ENCODE results near the gene TMIGD1. TPM values are rescaled to one million over a fixed set of nuclear protein-coding genes. Genes with fewer than 3 reads are reported as not detected.

The TMIGD1 gene
- total and polyA plus RNA-seq, 7 experiments from 2014 or later: not detected

DNA sequence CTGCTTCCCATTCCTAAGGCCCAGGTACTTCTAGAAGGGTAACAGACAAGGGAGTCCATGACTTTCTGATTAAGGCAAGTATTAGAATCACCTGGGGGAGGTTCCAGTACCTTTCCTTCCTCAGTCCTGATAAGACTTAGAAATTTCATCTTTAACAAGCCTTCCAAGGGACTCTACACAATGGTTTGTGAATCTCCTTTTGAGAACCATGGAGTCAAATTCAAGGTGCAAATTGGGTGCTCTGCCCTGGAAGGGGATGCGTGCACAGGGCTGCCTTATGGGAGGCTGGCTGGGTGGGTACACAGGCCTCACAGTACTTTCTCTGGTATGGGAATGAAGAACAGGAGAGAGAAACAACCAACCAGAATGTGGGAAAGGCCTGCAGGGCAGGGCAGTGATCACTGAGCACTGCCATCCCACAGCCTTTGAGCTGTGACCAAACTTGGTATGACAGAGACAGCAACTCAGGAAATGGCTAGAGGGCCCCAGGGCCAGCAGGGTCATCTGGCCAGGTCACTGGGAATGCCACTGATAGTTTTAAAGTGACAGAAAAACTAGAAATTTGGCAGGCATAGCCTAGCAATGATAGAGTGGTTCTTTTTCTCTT lies 3.6 kb upstream of the TMIGD1 start:
- peaks cover 8 to 35% (median 27%) of the 10 kb centered on the region in 7 donors for H3K4me1 Mint-ChIP-seq
- intact Hi-C loops (cut with micrococcal nuclease): loop anchor here (2.0 to 5.0 kb wide), 2 partner anchors 67 to 310 kb away; no protein-coding TSS in a partner anchor
- ChIA-PET POLR2A (interaction anchor here (1.5 kb wide), 1 partner anchor 211 kb away, joined by 8 read pairs; no protein-coding TSS in a partner anchor), CTCF (interaction anchor here (0.7 to 5.2 kb wide), 20 partner anchors 10 to 238 kb away, joined by 3 to 66 read pairs (median 8); partner anchors contain the start of gene BLMH)
- H3K27ac Mint-ChIP-seq: peak overlapping the region in 1 of 9 donors; percentile 75
- Histone ChIP-seq H3K4me3 (ENCODE audit: low read length) (no peak overlapping the region), H3K36me3 (ENCODE audit: control insufficient read depth in 2 of 3, insufficient read depth in 3 of 3, low read length in 3 of 3) (no peaks in the 10 kb centered on the region), H3K4me1 (ENCODE audit: control insufficient read depth in 2 of 2, insufficient read depth in 2 of 2, low read length in 2 of 2) (peaks cover 4 to 11% of the 10 kb centered on the region in 2 donors), H3K27me3 (ENCODE audit: control insufficient read depth in 2 of 2, insufficient read depth in 2 of 2, low read length in 2 of 2) (no peaks in the 10 kb centered on the region), H3K27ac (ENCODE audit: low read depth, low read length) (no peak overlapping the region), H3K9me3 (ENCODE audit: control insufficient read depth in 2 of 3, low read length in 3 of 3) (no peaks in the 10 kb centered on the region)
- H3K27me3 Mint-ChIP-seq: peaks cover 0 to 2% (median 0%) of the 10 kb centered on the region in 5 donors
- ATAC-seq (no peak), DNase-seq (no peak)
- peaks cover 0 to 2% (median 0%) of the 10 kb centered on the region in 11 donors for H3K9me3 Mint-ChIP-seq
- peaks cover 0 to 2% (median 0%) of the 10 kb centered on the region in 5 donors for H3K36me3 Mint-ChIP-seq
- no peak overlapping the region for H3K4me3 Mint-ChIP-seq

GRCh38 chr17:30336369-30337171 lies 2.7 kb upstream of the TMIGD1 start:
- no peak overlapping the region for H3K27ac ChIP-seq (ENCODE audit: low read depth, low read length)
- H3K27me3 Mint-ChIP-seq: peaks cover 0 to 2% (median 0%) of the 10 kb centered on the region in 5 donors
- no peak overlapping the region for H3K4me3 ChIP-seq (ENCODE audit: low read length)
- CTCF ChIA-PET: interaction anchor here (0.6 to 5.2 kb wide), 35 partner anchors 9 to 380 kb away, joined by 3 to 66 read pairs (median 4); partner anchors contain the start of gene BLMH
- H3K9me3 Mint-ChIP-seq: peaks cover 0 to 2% (median 0%) of the 10 kb centered on the region in 11 donors
- peaks cover 13 to 43% (median 36%) of the 10 kb centered on the region in 7 donors for H3K4me1 Mint-ChIP-seq
- no peaks in the 10 kb centered on the region for H3K36me3 ChIP-seq (ENCODE audit: control insufficient read depth in 2 of 3, insufficient read depth in 3 of 3, low read length in 3 of 3)
- ATAC-seq (peak; percentile 63), DNase-seq (peak; percentile 22 to 80 (median 74))
- H3K4me1 ChIP-seq (ENCODE audit: control insufficient read depth in 2 of 2, insufficient read depth in 2 of 2, low read length in 2 of 2): peaks cover 11 to 16% of the 10 kb centered on the region in 2 donors
- no peak overlapping the region for H3K4me3 Mint-ChIP-seq
- H3K27me3 ChIP-seq (ENCODE audit: control insufficient read depth in 2 of 2, insufficient read depth in 2 of 2, low read length in 2 of 2): no peaks in the 10 kb centered on the region
- intact Hi-C loops (cut with micrococcal nuclease): loop anchor here (1.0 to 5.0 kb wide), 7 partner anchors 13 to 309 kb away; partner anchors contain the start of gene BLMH (in 1 of the 2)
- peak overlapping the region in 5 of 9 donors; percentile 1 to 69 (median 16) for H3K27ac Mint-ChIP-seq
- H3K9me3 ChIP-seq (ENCODE audit: control insufficient read depth in 2 of 3, low read length in 3 of 3): no peaks in the 10 kb centered on the region
- peaks cover 0 to 3% (median 0%) of the 10 kb centered on the region in 5 donors for H3K36me3 Mint-ChIP-seq
- POLR2A ChIA-PET: interaction anchor here (0.7 to 4.2 kb wide), 7 partner anchors 10 to 232 kb away, joined by 3 to 39 read pairs (median 4); partner anchors contain the start of gene BLMH

DNA sequence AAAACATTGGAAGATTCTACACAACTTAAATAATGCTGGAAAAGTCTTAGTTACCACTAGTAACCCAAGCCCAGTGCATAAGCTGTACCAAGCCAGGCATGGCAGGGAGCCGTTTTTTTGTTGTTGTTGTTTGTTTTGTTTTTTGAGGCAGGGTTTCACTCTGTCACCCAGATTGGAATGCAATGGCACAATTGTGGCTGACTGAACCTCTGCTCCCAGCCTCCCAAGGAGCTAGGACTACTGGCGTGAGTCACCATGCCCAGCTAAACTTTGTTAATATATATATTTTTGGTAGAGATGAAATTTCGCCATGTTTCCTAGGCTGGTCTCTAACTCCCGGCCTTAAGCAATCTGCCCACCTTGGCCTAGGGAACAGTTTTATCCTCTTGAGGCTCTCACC lies 564 bp upstream of the TMIGD1 start:
- ATAC-seq (no peak), DNase-seq (no peak)
- Histone ChIP-seq H3K27ac (ENCODE audit: low read depth, low read length) (no peak overlapping the region), H3K4me1 (ENCODE audit: control insufficient read depth in 2 of 2, insufficient read depth in 2 of 2, low read length in 2 of 2) (peaks cover 28 to 29% of the 10 kb centered on the region in 2 donors), H3K27me3 (ENCODE audit: control insufficient read depth in 2 of 2, insufficient read depth in 2 of 2, low read length in 2 of 2) (no peaks in the 10 kb centered on the region), H3K4me3 (ENCODE audit: low read length) (no peak overlapping the region), H3K36me3 (ENCODE audit: control insufficient read depth in 2 of 3, insufficient read depth in 3 of 3, low read length in 3 of 3) (no peaks in the 10 kb centered on the region), H3K9me3 (ENCODE audit: control insufficient read depth in 2 of 3, low read length in 3 of 3) (no peaks in the 10 kb centered on the region)
- Mint-ChIP-seq H3K4me1 (peaks cover 19 to 52% (median 48%) of the 10 kb centered on the region in 7 donors), H3K4me3 (no peak overlapping the region), H3K27me3 (no peaks in the 10 kb centered on the region), H3K27ac (peak overlapping the region in 5 of 9 donors; percentile 61 to 91 (median 84)), H3K36me3 (peaks cover 0 to 3% (median 0%) of the 10 kb centered on the region in 5 donors), H3K9me3 (peaks cover 0 to 2% (median 0%) of the 10 kb centered on the region in 11 donors)
- ChIA-PET POLR2A (interaction anchor here (0.6 to 4.2 kb wide), 5 partner anchors 8 to 91 kb away, joined by 3 to 39 read pairs (median 5); partner anchors contain the start of gene BLMH), CTCF (interaction anchor here (1.0 to 5.2 kb wide), 12 partner anchors 10 to 230 kb away, joined by 3 to 66 read pairs (median 6); partner anchors contain the start of gene BLMH)
- intact Hi-C loops (cut with micrococcal nuclease): loop anchor here in 1 of 2 donors (5.0 kb wide), 1 partner anchor 217 kb away; the partner anchor contains the start of gene NSRP1

GRCh38 chr17:30332057-30332542 lies 1.8 kb downstream of the TMIGD1 start:
- peaks cover 21 to 57% (median 53%) of the 10 kb centered on the region in 7 donors for H3K4me1 Mint-ChIP-seq
- ATAC-seq (peak; percentile 96), DNase-seq (peak in 8 of 9 donors; percentile 35 to 83 (median 80))
- peaks cover 0 to 3% (median 0%) of the 10 kb centered on the region in 5 donors for H3K36me3 Mint-ChIP-seq
- H3K27me3 Mint-ChIP-seq: no peaks in the 10 kb centered on the region
- Histone ChIP-seq H3K36me3 (ENCODE audit: control insufficient read depth in 2 of 3, insufficient read depth in 3 of 3, low read length in 3 of 3) (no peaks in the 10 kb centered on the region), H3K9me3 (ENCODE audit: control insufficient read depth in 2 of 3, low read length in 3 of 3) (no peaks in the 10 kb centered on the region), H3K4me1 (ENCODE audit: control insufficient read depth in 2 of 2, insufficient read depth in 2 of 2, low read length in 2 of 2) (peaks cover 29 to 33% of the 10 kb centered on the region in 2 donors), H3K27ac (ENCODE audit: low read depth, low read length) (peak overlapping the region; percentile 59), H3K27me3 (ENCODE audit: control insufficient read depth in 2 of 2, insufficient read depth in 2 of 2, low read length in 2 of 2) (no peaks in the 10 kb centered on the region), H3K4me3 (ENCODE audit: low read length) (no peak overlapping the region)
- ChIA-PET POLR2A (interaction anchor here (1.6 to 3.7 kb wide), 2 partner anchors 9 to 40 kb away, joined by 24 to 26 read pairs; partner anchors contain the start of gene BLMH), CTCF (interaction anchor here (0.8 to 1.8 kb wide), 4 partner anchors 9 to 40 kb away, joined by 3 to 5 read pairs (median 4); partner anchors contain the start of gene BLMH)
- peak overlapping the region; percentile 39 to 89 (median 74) for H3K4me3 Mint-ChIP-seq
- peaks cover 0 to 2% (median 0%) of the 10 kb centered on the region in 11 donors for H3K9me3 Mint-ChIP-seq
- H3K27ac Mint-ChIP-seq: peak overlapping the region; percentile 78 to 96 (median 87)
- intact Hi-C loops (cut with micrococcal nuclease): loop anchor here (1.0 to 5.0 kb wide), 7 partner anchors 9 to 216 kb away; partner anchors contain the start of genes NSRP1 (in 2 of the 2), BLMH (in 1 of the 2) and CPD (in 1 of the 2)

DNA sequence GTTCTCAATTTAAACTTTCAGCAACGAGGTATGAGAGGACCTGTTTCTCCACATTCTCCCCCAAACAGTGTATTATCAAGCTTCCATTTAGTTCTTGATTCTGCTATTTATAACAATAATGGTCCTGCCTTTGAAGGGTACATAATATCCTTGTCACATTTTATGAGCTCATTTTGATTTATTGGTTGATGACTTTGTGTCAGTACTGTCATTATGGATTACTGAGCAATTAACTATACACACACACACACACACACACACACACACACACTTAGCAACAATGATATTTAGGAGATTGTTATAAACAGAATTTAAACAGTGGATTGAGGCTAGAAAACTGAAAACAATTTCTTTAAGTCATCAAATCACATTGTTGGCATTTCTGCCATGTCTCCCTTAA lies 7.0 kb downstream of the TMIGD1 start:
- POLR2A ChIA-PET: interaction anchor here (1.2 to 1.7 kb wide), 3 partner anchors 8 to 35 kb away, joined by 4 to 9 read pairs (median 5); partner anchors contain the start of gene BLMH
- Histone ChIP-seq H3K27me3 (ENCODE audit: control insufficient read depth in 2 of 2, insufficient read depth in 2 of 2, low read length in 2 of 2) (no peaks in the 10 kb centered on the region), H3K36me3 (ENCODE audit: control insufficient read depth in 2 of 3, insufficient read depth in 3 of 3, low read length in 3 of 3) (no peaks in the 10 kb centered on the region), H3K9me3 (ENCODE audit: control insufficient read depth in 2 of 3, low read length in 3 of 3) (no peaks in the 10 kb centered on the region), H3K4me3 (ENCODE audit: low read length) (no peak overlapping the region), H3K27ac (ENCODE audit: low read depth, low read length) (no peak overlapping the region), H3K4me1 (ENCODE audit: control insufficient read depth in 2 of 2, insufficient read depth in 2 of 2, low read length in 2 of 2) (peaks cover 48 to 53% of the 10 kb centered on the region in 2 donors)
- intact Hi-C loops (cut with micrococcal nuclease): no loop called here
- CTCF ChIA-PET: interaction anchor here (0.6 to 3.4 kb wide), 5 partner anchors 10 to 30 kb away, joined by 3 to 11 read pairs (median 3); no protein-coding TSS in a partner anchor
- peaks cover 33 to 62% (median 54%) of the 10 kb centered on the region in 7 donors for H3K4me1 Mint-ChIP-seq
- no peak overlapping the region for H3K4me3 Mint-ChIP-seq
- H3K27me3 Mint-ChIP-seq: peaks cover 0 to 7% (median 0%) of the 10 kb centered on the region in 5 donors
- no peaks in the 10 kb centered on the region for H3K36me3 Mint-ChIP-seq
- DNase-seq (no peak), ATAC-seq (no peak)
- H3K9me3 Mint-ChIP-seq: no peaks in the 10 kb centered on the region
- peak overlapping the region in 1 of 9 donors; percentile 90 for H3K27ac Mint-ChIP-seq
